ENCODE data around the gene TPCN2. TPM values are rescaled to one million over a fixed set of nuclear protein-coding genes. Genes with fewer than 3 reads are reported as not detected.
A peak's percentile ranks its signal among the peaks of the same experiment; 100 is the strongest.
"Not testable (repeated sequence)": the region's sequence is repeated elsewhere in the genome, so short reads cannot be mapped to it uniquely, and the experiment has no call there.

The TPCN2 gene
- polyA plus RNA-seq, 3 donors from 2014 or later: 4.8 to 7.0 (median 5.0) TPM

GRCh38 chr11:69073469-69073868 lies 24.7 kb downstream of the TPCN2 start:
- Mint-ChIP-seq H3K4me1 (peaks cover 0 to 18% of the 10 kb centered on the region in 2 donors), H3K9me3 (no peaks in the 10 kb centered on the region), H3K27ac (peak overlapping the region in 3 of 6 donors; percentile 22 to 78 (median 62)), H3K36me3 (peaks cover 3 to 18% (median 8%) of the 10 kb centered on the region in 3 donors), H3K4me3 (no peak overlapping the region), H3K27me3 (ENCODE audit: low read depth in 3 of 3) (peaks cover 0 to 1% (median 0%) of the 10 kb centered on the region in 3 donors)
- DNase-seq: no peak

- Mint-ChIP-seq H3K4me1 (peaks cover 0 to 18% of the 10 kb centered on the region in 2 donors), H3K36me3 (peaks cover 3 to 18% (median 8%) of the 10 kb centered on the region in 3 donors), H3K9me3 (no peaks in the 10 kb centered on the region), H3K27ac (peak overlapping the region in 1 of 6 donors; percentile 62), H3K27me3 (ENCODE audit: low read depth in 3 of 3) (peaks cover 0 to 1% (median 0%) of the 10 kb centered on the region in 3 donors), H3K4me3 (peak overlapping the region in 1 of 5 donors; percentile 8)
- no peak for DNase-seq
These were observed 25.8 kb downstream of the TPCN2 start for GRCh38 chr11:69074375-69075140.

DNA sequence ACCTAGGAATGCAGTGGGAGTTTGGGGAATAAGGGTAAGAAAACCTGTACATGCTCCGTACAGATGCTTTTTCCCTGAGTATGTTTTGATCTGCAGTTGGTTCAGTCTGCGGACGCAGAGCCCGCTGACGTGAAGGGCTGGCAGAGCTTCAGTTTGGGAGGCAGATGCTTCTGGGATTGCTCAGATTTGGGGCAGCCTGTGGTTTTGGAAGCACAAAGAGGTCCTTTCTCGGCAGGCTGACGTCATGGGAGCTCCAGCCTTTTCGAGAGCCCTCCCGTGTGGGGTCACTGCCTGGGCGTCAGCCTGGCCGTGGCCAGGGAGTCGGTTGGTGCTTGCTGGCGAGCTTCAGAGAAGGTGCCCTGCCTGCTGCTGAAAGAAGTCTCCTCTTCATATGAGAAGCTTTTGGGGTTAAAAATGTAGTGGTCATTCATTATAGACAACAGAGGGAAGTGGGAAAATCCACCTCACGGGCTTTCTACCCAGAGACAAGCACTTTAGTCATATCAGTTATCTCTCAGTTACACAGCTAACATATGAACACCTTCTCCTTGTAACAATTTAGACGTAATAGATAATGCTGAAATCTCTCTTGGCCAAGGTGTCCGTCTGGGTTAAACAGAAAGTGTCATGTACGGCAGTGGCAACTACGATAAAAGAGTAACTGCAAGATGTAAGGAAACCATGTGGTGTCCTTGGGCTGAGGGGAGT lies 26.8 kb downstream of the TPCN2 start:
- H3K4me1 Mint-ChIP-seq: peaks cover 6 to 24% of the 10 kb centered on the region in 2 donors
- H3K27me3 Mint-ChIP-seq (ENCODE audit: low read depth in 3 of 3): peaks cover 0 to 1% (median 0%) of the 10 kb centered on the region in 3 donors
- DNase-seq: no peak
- H3K9me3 Mint-ChIP-seq: no peaks in the 10 kb centered on the region
- no peak overlapping the region for H3K4me3 Mint-ChIP-seq
- H3K36me3 Mint-ChIP-seq: peaks cover 0 to 13% (median 8%) of the 10 kb centered on the region in 3 donors
- H3K27ac Mint-ChIP-seq: peak overlapping the region in 2 of 6 donors; percentile 35 to 65

GRCh38 chr11:69076129-69076791 lies 27.5 kb downstream of the TPCN2 start:
- peaks cover 10 to 27% of the 10 kb centered on the region in 2 donors for H3K4me1 Mint-ChIP-seq
- H3K27ac Mint-ChIP-seq: peak overlapping the region in 2 of 6 donors; percentile 35 to 65
- H3K4me3 Mint-ChIP-seq: no peak overlapping the region
- peaks cover 0 to 1% (median 0%) of the 10 kb centered on the region in 3 donors for H3K27me3 Mint-ChIP-seq (ENCODE audit: low read depth in 3 of 3)
- H3K36me3 Mint-ChIP-seq: peaks cover 0 to 13% (median 8%) of the 10 kb centered on the region in 3 donors
- H3K9me3 Mint-ChIP-seq: no peaks in the 10 kb centered on the region
- no peak for DNase-seq

- Mint-ChIP-seq H3K4me1 (peaks cover 11 to 27% of the 10 kb centered on the region in 2 donors), H3K36me3 (peaks cover 0 to 13% (median 8%) of the 10 kb centered on the region in 3 donors)
- H3K9me3 Mint-ChIP-seq; DNase-seq; H3K27ac Mint-ChIP-seq; H3K4me3 Mint-ChIP-seq; H3K27me3 Mint-ChIP-seq (ENCODE audit: low read depth in 3 of 3): not testable (repeated sequence)
These were observed 28.2 kb downstream of the TPCN2 start for GRCh38 chr11:69076977-69077376.

DNA sequence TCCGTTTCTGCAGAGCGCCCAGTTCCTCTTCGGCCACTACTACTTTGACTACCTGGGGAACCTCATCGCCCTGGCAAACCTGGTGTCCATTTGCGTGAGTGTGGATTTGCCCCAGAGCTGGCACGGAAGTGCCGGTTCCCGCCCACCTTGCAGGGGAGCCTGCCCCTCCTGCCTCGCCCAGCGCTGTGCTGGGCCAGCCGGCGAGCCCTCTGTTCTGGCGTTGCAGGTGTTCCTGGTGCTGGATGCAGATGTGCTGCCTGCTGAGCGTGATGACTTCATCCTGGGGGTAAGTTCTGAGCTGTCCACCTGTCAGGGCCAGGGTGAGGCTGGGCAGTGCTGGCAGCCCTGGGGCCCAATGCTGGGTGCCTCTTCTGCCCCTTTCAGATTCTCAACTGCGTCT lies 29.8 kb downstream of the TPCN2 start:
- DNase-seq: no peak
- Mint-ChIP-seq H3K4me1 (peaks cover 13 to 27% of the 10 kb centered on the region in 2 donors), H3K27ac (no peak overlapping the region), H3K27me3 (ENCODE audit: low read depth in 3 of 3) (peaks cover 0 to 1% (median 0%) of the 10 kb centered on the region in 3 donors), H3K36me3 (peaks cover 0 to 13% (median 8%) of the 10 kb centered on the region in 3 donors), H3K4me3 (no peak overlapping the region), H3K9me3 (no peaks in the 10 kb centered on the region)

DNA sequence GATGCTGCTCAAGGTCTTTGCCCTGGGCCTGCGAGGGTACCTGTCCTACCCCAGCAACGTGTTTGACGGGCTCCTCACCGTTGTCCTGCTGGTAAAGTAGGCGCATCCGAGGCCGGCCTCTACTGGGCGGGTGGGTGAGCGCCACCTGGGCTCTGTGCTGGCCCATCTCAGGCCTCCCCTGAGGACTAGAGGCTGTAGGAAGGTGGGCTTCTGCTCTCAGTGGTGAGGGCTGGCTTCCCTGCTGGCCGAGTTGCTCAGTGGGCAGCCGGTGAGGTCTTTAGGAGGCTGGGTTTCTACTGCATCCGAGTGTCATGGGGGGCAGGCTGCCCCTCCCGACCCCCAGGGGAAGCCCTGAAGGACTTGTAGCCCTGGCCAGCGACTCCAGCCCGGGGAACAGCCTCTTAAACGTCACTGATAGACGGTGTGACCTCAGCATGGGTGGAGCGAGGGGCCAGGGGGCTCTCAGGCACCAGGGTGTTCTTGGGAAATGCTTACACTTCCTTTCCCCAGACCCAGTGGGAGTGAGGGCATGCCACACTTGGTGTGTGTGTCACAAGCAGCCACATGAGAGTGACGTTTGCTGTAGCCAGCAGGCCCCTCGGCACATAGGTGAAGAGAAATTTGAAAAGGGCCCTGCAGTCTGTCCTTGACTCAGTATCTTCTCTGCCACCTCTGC lies 30.3 kb downstream of the TPCN2 start:
- Mint-ChIP-seq H3K27ac (no peak overlapping the region), H3K4me1 (peaks cover 13 to 22% of the 10 kb centered on the region in 2 donors), H3K27me3 (ENCODE audit: low read depth in 3 of 3) (peaks cover 0 to 1% (median 0%) of the 10 kb centered on the region in 3 donors), H3K4me3 (no peak overlapping the region), H3K9me3 (no peaks in the 10 kb centered on the region), H3K36me3 (peaks cover 0 to 9% (median 8%) of the 10 kb centered on the region in 3 donors)
- DNase-seq: no peak

DNA sequence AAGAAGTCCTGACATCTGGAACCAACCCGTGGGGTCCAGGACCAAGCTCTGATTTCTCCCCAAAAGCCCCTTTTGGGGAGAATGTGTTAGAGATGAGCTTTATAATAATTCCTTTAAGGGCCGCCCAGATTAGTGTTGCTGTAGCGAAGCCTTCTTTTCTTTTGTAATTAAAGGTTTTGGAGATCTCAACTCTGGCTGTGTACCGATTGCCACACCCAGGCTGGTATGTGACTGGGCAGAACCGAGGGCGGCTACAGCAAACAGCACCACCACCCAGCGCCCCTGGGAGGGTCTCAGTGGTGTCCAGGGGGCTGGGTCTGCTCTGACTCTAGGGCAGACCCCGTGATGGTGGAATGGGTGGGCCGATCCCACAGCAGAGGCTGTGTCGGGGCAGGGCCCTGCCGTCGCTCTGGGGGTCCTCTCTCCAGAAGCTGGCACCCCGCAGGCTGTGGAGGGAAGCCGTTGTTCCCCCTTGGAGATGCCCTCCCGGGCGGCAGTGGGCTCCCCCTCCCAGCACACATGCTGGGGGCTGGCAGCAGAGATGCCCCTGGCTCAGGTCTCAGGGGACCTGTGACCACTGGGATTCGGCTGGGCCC lies 31.0 kb downstream of the TPCN2 start:
- Mint-ChIP-seq H3K4me1 (peaks cover 13 to 17% of the 10 kb centered on the region in 2 donors), H3K36me3 (peaks cover 0 to 9% (median 8%) of the 10 kb centered on the region in 3 donors), H3K27me3 (ENCODE audit: low read depth in 3 of 3) (no peaks in the 10 kb centered on the region), H3K9me3 (no peaks in the 10 kb centered on the region), H3K4me3 (no peak overlapping the region), H3K27ac (no peak overlapping the region)
- no peak for DNase-seq

- H3K36me3 Mint-ChIP-seq: peaks cover 0 to 9% (median 8%) of the 10 kb centered on the region in 3 donors
- no peaks in the 10 kb centered on the region for H3K27me3 Mint-ChIP-seq (ENCODE audit: low read depth in 3 of 3)
- no peaks in the 10 kb centered on the region for H3K9me3 Mint-ChIP-seq
- H3K27ac Mint-ChIP-seq: peak overlapping the region in 5 of 6 donors; percentile 16 to 89 (median 51)
- H3K4me3 Mint-ChIP-seq: peak overlapping the region in 1 of 5 donors; percentile 49
- DNase-seq: peak in 1 of 3 donors; percentile 32
- H3K4me1 Mint-ChIP-seq: peaks cover 13 to 16% of the 10 kb centered on the region in 2 donors
These were observed 31.7 kb downstream of the TPCN2 start for GRCh38 chr11:69080257-69080995.

DNA sequence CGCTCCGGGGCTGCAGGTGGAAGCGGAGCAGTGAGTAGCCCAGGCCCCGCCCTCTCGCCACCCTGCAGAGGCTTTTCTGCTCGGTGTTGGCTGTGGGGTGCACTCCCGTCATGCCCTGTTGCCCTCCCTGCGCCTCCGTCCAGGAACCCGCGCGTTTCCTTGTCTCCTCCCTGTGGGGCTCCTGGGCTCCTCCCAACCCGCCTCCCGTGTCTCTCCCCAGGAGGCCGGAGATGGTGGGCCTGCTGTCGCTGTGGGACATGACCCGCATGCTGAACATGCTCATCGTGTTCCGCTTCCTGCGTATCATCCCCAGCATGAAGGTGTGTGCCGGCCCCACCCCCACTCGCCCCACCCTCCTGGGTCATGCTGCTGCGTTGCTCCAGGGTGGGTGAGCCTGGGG lies 32.4 kb downstream of the TPCN2 start:
- Mint-ChIP-seq H3K9me3 (no peaks in the 10 kb centered on the region), H3K4me3 (no peak overlapping the region), H3K27me3 (ENCODE audit: low read depth in 3 of 3) (peaks cover 0 to 1% (median 0%) of the 10 kb centered on the region in 3 donors), H3K4me1 (peaks cover 9 to 13% of the 10 kb centered on the region in 2 donors), H3K36me3 (peaks cover 0 to 5% (median 5%) of the 10 kb centered on the region in 3 donors), H3K27ac (no peak overlapping the region)
- DNase-seq: no peak

GRCh38 chr11:69083531-69084247 lies 35.0 kb downstream of the TPCN2 start:
- Mint-ChIP-seq H3K4me1 (peaks cover 9 to 16% of the 10 kb centered on the region in 2 donors), H3K27ac (no peak overlapping the region), H3K27me3 (ENCODE audit: low read depth in 3 of 3) (peaks cover 0 to 3% (median 0%) of the 10 kb centered on the region in 3 donors), H3K36me3 (peaks cover 0 to 4% (median 0%) of the 10 kb centered on the region in 3 donors), H3K9me3 (no peaks in the 10 kb centered on the region), H3K4me3 (no peak overlapping the region)
- DNase-seq: no peak

GRCh38 chr11:69084371-69084770 lies 35.6 kb downstream of the TPCN2 start:
- no peak overlapping the region for H3K4me3 Mint-ChIP-seq
- peaks cover 9 to 16% of the 10 kb centered on the region in 2 donors for H3K4me1 Mint-ChIP-seq
- DNase-seq: no peak
- peaks cover 0 to 3% (median 0%) of the 10 kb centered on the region in 3 donors for H3K27me3 Mint-ChIP-seq (ENCODE audit: low read depth in 3 of 3)
- H3K36me3 Mint-ChIP-seq: peaks cover 0 to 4% (median 0%) of the 10 kb centered on the region in 3 donors
- H3K27ac Mint-ChIP-seq: no peak overlapping the region
- H3K9me3 Mint-ChIP-seq: no peaks in the 10 kb centered on the region

All from immature natural killer cell (primary cell).